Keratinocyte (primary cell): ENCODE data around the gene MYBBP1A. TPM values are rescaled to one million over a fixed set of nuclear protein-coding genes. Genes with fewer than 3 reads are reported as not detected.

Experiments used
- DNase-seq: peaks from one replicate; pipeline ENCODE4 v3.0.0-alpha.2; 2011; ENCODE audit warnings: low read depth, missing footprints, low spot score
- FAIRE-seq: peaks from 2 replicates; lab custom pipeline; 2011; peaks lifted over from hg19 to GRCh38; lab: Jason Lieb, UNC
- H2AFZ ChIP-seq: 2 replicates; pipeline ENCODE4 v1.6.0; 2012; ENCODE audit warnings: low read length, control low read depth, inconsistent platforms; ENCODE audit not compliant: control insufficient read depth
- H3K27ac ChIP-seq: 2 replicates; pipeline ENCODE4 v1.5.1; 2011; ENCODE audit warnings: low read length; ENCODE audit not compliant: control insufficient read depth, insufficient read depth
- H3K27me3 ChIP-seq: 3 replicates; pipeline ENCODE4 v1.6.0; 2011; ENCODE audit warnings: low read length; ENCODE audit not compliant: control insufficient read depth, insufficient read depth; ENCODE audit errors: extremely low read depth
- H3K36me3 ChIP-seq, 2 experiments: 2 replicates in 1 of 2; 3 replicates in 1 of 2; pipeline ENCODE4 v1.5.1; 2011; ENCODE audit warnings: low read length in 2 of 2, mild to moderate bottlenecking in 1 of 2; ENCODE audit not compliant: control insufficient read depth in 2 of 2, insufficient read depth in 2 of 2; ENCODE audit errors: extremely low read depth in 1 of 2
- H3K4me1 ChIP-seq: 3 replicates; pipeline ENCODE4 v1.5.1; 2011; ENCODE audit warnings: low read length; ENCODE audit not compliant: control insufficient read depth, insufficient read depth; ENCODE audit errors: extremely low read depth
- H3K4me2 ChIP-seq: 3 replicates; pipeline ENCODE4 v1.6.0; 2011; ENCODE audit warnings: low read depth, low read length; ENCODE audit not compliant: control insufficient read depth, insufficient read depth; ENCODE audit errors: extremely low read depth
- H3K4me3 ChIP-seq, 3 experiments: fragments of 200-600 bp in 1 of 3; sonication (generic) in 1 of 3; 2 replicates in 2 of 3; 3 replicates in 1 of 3; pipeline ENCODE4 v1.5.1; 2011 to 2016; ENCODE audit warnings: low read length in 3 of 3, mild to moderate bottlenecking in 3 of 3, control low read depth in 2 of 3, inconsistent platforms in 1 of 3, low read depth in 1 of 3, mixed read lengths in 1 of 3, mixed run types in 1 of 3, moderate library complexity in 1 of 3; ENCODE audit not compliant: control insufficient read depth in 2 of 3, insufficient read depth in 2 of 3; ENCODE audit errors: extremely low read depth in 1 of 3
- H3K79me2 ChIP-seq: 2 replicates; pipeline ENCODE4 v1.6.0; 2012; ENCODE audit warnings: low read length; ENCODE audit not compliant: control insufficient read depth, insufficient read depth
- H3K9ac ChIP-seq: 3 replicates; pipeline ENCODE4 v1.6.0; 2011; ENCODE audit warnings: low read length; ENCODE audit not compliant: control insufficient read depth, insufficient read depth; ENCODE audit errors: extremely low read depth
- H3K9me1 ChIP-seq: 3 replicates; pipeline ENCODE4 v1.6.0; 2011; ENCODE audit warnings: low read length; ENCODE audit not compliant: control insufficient read depth, insufficient read depth; ENCODE audit errors: extremely low read depth
- H3K9me3 ChIP-seq: 2 replicates; pipeline ENCODE4 v1.5.1; 2012; ENCODE audit warnings: low read depth, low read length; ENCODE audit not compliant: control insufficient read depth
- H4K20me1 ChIP-seq: 3 replicates; pipeline ENCODE4 v1.6.0; 2011; ENCODE audit warnings: low read length; ENCODE audit not compliant: control insufficient read depth, insufficient read depth; ENCODE audit errors: extremely low read depth
- EZH2 ChIP-seq: IDR thresholded peaks from one replicate; pipeline ENCODE4 v1.6.1; 2012; ENCODE audit warnings: inconsistent platforms, mild to moderate bottlenecking, low read length, moderate library complexity
- dilution Hi-C: fragments of 300-500 bp; cut with MboI; formaldehyde crosslinking; loops from one replicate; pipeline ENCODE4 v1.7.0; 2020; ENCODE audit warnings: low sequenced_read_pairs; ENCODE audit not compliant: extremely low pct_ligation_motif_present
- polyA plus RNA-seq, 5 experiments: library from polyadenylated mRNA; depleted of rRNA in 3 of 5; stranded (reverse) in 3 of 5; stranded (forward) in 1 of 5; unstranded in 1 of 5; fragments of >200 nt; gene quantifications; 1 replicate in 1 of 5; 2 replicates in 3 of 5; 3 replicates in 1 of 5; pipeline versions ENCODE4 v1.2.1 to v1.2.3, GENCODE V29; 2011 to 2012; ENCODE audit warnings: missing spikeins in 2 of 5, low read depth in 1 of 5, low replicate concordance in 1 of 5
- TF ChIP-seq, protein P1 (sequence below), 3 experiments: IDR thresholded peaks in 1 of 3; conservative IDR thresholded peaks in 1 of 3; optimal IDR thresholded peaks in 1 of 3; 2 replicates in 2 of 3; 3 replicates in 1 of 3; pipeline versions ENCODE3 to v1.5.1; 2011; ENCODE audit warnings: low read length in 3 of 3, mild to moderate bottlenecking in 3 of 3, moderate library complexity in 2 of 3, control low read depth in 1 of 3, inconsistent platforms in 1 of 3; ENCODE audit not compliant: insufficient read depth in 2 of 3; ENCODE audit errors: extremely low read depth in 1 of 3

Gene MYBBP1A
- polyA plus RNA-seq, 1 donor (not counting 4 experiments of a cell fraction or from before 2014, with no cell fraction given), result 20.5 TPM

- no peaks in the 10 kb centered on the region for H4K20me1 ChIP-seq
- H3K79me2 ChIP-seq, result no peaks in the 10 kb centered on the region
- DNase-seq, result no peak
- dilution Hi-C loops, result no loop called here
- no peaks in the 10 kb centered on the region for H3K36me3 ChIP-seq
- H3K4me2 ChIP-seq, result no peak overlapping the region
- FAIRE-seq, result no peak
- no peak overlapping the region for H3K4me3 ChIP-seq
- H3K9me3 ChIP-seq, result no peaks in the 10 kb centered on the region
- H3K27ac ChIP-seq, result no peak overlapping the region
- H3K4me1 ChIP-seq, result no peaks in the 10 kb centered on the region
- no peak overlapping the region for H2AFZ ChIP-seq
- H3K9ac ChIP-seq, result no peak overlapping the region
- no peaks in the 10 kb centered on the region for H3K9me1 ChIP-seq
- peaks cover 17% of the 10 kb centered on the region for H3K27me3 ChIP-seq
- no peak for TF ChIP-seq EZH2
- TF ChIP-seq, protein P1, sequence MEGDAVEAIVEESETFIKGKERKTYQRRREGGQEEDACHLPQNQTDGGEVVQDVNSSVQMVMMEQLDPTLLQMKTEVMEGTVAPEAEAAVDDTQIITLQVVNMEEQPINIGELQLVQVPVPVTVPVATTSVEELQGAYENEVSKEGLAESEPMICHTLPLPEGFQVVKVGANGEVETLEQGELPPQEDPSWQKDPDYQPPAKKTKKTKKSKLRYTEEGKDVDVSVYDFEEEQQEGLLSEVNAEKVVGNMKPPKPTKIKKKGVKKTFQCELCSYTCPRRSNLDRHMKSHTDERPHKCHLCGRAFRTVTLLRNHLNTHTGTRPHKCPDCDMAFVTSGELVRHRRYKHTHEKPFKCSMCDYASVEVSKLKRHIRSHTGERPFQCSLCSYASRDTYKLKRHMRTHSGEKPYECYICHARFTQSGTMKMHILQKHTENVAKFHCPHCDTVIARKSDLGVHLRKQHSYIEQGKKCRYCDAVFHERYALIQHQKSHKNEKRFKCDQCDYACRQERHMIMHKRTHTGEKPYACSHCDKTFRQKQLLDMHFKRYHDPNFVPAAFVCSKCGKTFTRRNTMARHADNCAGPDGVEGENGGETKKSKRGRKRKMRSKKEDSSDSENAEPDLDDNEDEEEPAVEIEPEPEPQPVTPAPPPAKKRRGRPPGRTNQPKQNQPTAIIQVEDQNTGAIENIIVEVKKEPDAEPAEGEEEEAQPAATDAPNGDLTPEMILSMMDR (optimal IDR thresholded peaks at IDR 0.05 in 1 of 3, IDR thresholded peaks at IDR 0.05 in 1 of 3, conservative IDR thresholded peaks at IDR 0.05 in 1 of 3; ENCODE audit: extremely low read depth in 1 of 3, insufficient read depth in 2 of 3, low read length in 3 of 3), result no peak
These were observed 44.5 kb upstream of the MYBBP1A start for GRCh38 chr17:4599505-4600281.

- DNase-seq, result no peak
These were observed 43.8 kb upstream of the MYBBP1A start for GRCh38 chr17:4598776-4599504.

More at GRCh38 chr17:4598776-4599504, 43.8 kb upstream of the MYBBP1A start:
- no peaks in the 10 kb centered on the region for H3K9me3 ChIP-seq
- no peaks in the 10 kb centered on the region for H3K79me2 ChIP-seq
- H3K4me3 ChIP-seq, result no peak overlapping the region
- FAIRE-seq, result no peak
- H3K9me1 ChIP-seq, result no peaks in the 10 kb centered on the region
- H3K4me1 ChIP-seq, result no peaks in the 10 kb centered on the region
- H3K27ac ChIP-seq, result no peak overlapping the region
- peaks cover 14% of the 10 kb centered on the region for H3K27me3 ChIP-seq
- H3K36me3 ChIP-seq, result no peaks in the 10 kb centered on the region
- no peaks in the 10 kb centered on the region for H4K20me1 ChIP-seq
- dilution Hi-C loops, result no loop called here
- H3K4me2 ChIP-seq, result no peak overlapping the region
- no peak overlapping the region for H2AFZ ChIP-seq
- no peak overlapping the region for H3K9ac ChIP-seq
- TF ChIP-seq EZH2, result no peak
- TF ChIP-seq, protein P1 (optimal IDR thresholded peaks at IDR 0.05 in 1 of 3, IDR thresholded peaks at IDR 0.05 in 1 of 3, conservative IDR thresholded peaks at IDR 0.05 in 1 of 3; ENCODE audit: extremely low read depth in 1 of 3, insufficient read depth in 2 of 3, low read length in 3 of 3), result no peak
